ENCODE results near the gene CHSY1.

Gene CHSY1

DNA sequence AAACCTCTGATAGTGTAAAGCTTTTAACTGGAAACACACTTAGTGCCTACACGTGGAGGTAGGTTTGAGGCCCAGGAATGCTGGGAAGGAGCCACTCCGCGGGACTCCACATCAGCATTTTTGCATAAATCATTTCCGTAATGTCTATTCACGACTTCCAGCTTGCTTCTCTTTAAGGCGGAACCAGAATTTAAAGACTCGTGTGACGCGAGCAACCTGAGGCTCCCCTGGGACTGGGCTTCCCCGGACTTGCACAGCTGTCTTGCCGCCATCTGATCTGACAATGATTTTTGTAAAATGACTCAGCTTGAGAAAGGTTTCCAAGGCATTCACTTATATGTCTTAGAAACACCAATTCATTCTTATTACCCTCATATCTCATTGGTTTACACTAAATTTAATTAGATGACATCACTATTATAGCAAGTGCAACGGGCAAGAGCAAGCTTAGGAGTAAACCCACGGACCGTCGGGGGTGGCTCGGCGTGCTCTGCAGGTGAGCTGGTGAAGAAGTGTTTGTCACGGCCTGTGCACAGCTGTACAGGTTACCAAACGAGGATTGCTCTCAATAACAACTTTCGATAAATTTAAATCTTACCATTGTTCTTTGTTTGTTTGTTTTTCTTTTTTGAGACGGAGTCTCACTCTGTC lies 95.2 kb downstream of the CHSY1 start:
- DNase-seq (ENCODE audit: low read depth in 1 of 2, low spot score in 1 of 2), result no peak

GRCh38 chr15:101156061-101156460 lies 95.8 kb downstream of the CHSY1 start:
- no peak for DNase-seq (ENCODE audit: low read depth in 1 of 2, low spot score in 1 of 2)

GRCh38 chr15:101153801-101154656 lies 97.8 kb downstream of the CHSY1 start:
- no peak for DNase-seq (ENCODE audit: low read depth in 1 of 2, low spot score in 1 of 2)

DNA sequence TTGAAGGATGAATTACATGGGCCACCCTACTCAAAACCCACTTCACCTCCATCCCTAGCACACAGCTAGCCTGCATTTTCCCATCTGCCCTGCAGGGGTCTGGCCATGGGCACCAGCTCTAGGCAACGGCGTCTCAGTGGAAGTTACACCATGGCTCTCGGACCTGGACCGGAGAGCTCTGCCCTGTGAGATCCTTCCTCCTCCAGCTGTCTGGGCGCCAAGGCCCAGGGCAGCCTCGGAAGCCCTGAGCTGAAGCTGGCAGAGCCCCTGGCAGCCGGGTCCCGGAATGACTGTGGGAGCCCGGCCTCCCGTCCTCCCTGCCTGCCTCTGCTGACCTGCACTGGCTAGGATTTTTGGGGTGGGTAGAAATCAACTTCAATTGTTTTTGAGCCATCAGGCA lies 98.9 kb downstream of the CHSY1 start:
- no peak for DNase-seq (ENCODE audit: low read depth in 1 of 2, low spot score in 1 of 2)

DNA sequence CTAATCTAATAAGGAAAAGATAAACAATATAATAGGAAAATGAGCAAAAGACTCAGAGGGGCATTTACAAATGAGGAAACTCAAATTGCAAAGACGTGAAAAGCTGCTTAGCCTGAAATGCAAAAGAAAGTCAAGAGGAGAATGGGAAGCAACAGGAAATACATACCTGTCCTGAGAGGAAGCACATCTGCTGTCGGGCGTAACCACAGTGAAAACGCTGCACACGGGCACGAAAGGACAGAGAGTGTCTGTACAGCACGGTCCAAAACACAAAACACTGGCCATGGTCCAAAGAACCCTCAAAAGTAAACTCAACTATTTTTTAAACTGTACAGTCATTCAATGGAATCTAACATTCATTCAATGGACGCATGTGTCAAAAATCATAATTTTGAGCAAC lies 100.6 kb downstream of the CHSY1 start:
- no peak for DNase-seq (ENCODE audit: low read depth in 1 of 2, low spot score in 1 of 2)

GRCh38 chr15:101150723-101151040 lies 101.2 kb downstream of the CHSY1 start:
- DNase-seq (ENCODE audit: low read depth in 1 of 2, low spot score in 1 of 2), result no peak

- DNase-seq (ENCODE audit: low read depth in 1 of 2, low spot score in 1 of 2), result no peak
Measured at GRCh38 chr15:101149864-101150722, 101.8 kb downstream of the CHSY1 start.

DNA sequence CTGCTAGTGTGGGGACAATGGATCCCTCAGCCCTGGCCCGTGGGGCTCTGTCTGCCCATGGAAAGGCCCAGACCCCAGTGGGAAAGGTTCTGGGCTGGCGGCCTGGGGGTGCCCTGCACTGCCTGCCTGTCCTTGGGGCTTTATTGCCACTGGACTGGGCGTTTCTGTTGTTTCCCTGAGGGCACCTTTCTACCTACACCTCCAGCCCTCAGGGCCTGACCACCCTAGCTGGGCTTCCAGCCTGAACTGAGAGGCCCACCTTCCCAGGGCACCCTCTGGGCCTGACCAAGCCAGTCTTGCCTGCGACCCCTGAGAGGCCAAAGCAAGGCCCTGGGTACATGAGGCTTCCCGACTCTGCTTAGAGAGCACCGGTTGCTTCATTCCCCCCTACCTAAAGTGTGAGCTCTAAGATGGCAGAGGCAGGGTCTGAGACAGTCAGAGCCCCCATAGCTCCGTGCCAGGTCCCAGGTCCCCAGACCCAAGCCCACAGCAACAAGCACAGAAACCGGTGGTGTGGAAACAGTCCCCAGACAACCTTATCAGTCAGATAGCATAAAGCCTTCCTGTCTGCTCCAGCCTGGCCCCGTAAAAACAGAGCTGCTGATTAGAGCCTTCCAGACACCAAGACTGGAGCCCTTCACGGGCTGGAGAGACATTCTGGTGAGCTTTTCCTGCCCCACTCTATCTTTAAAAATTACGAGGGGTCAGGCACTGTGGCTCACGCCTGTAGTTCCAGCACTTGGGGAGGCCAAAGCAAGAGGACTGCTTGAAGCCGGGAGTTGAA lies 102.8 kb downstream of the CHSY1 start:
- no peak for DNase-seq (ENCODE audit: low read depth in 1 of 2, low spot score in 1 of 2)

DNA sequence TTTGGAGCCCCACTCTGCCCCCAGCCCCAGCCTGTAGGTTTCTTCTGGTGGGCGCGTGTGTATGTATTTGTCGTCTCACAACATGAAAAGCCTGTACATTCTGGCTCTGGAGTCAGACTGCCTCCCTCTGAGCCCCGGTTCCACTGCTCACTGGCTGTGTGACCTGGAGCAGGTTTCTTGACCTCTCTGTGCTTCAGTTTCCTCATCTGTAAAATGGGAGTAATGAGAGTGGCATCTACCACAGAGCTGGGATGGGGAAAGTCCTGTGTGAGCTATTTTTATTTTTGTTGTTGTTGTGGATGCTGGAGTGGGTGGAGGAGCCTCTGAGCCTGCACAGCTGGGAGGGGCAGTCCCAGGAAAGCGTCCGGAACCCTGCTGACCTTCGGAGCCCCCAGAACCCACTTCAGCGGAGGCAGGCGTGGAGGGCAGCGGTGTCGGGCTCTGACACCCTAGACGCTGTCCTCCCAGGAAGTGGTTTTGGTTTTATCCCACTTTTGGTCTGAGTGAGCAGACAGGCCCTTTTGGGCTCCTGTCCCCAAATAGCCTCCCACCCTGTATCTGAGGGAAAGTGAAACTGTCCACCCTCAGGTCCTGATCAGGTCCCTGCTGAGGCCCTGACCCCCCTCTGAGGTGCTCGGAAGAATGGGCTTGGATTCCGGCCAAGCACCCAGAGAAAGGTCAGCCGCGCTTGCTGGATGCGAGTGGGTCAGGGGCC lies 103.5 kb downstream of the CHSY1 start:
- DNase-seq (ENCODE audit: low read depth in 1 of 2, low spot score in 1 of 2), result no peak

DNA sequence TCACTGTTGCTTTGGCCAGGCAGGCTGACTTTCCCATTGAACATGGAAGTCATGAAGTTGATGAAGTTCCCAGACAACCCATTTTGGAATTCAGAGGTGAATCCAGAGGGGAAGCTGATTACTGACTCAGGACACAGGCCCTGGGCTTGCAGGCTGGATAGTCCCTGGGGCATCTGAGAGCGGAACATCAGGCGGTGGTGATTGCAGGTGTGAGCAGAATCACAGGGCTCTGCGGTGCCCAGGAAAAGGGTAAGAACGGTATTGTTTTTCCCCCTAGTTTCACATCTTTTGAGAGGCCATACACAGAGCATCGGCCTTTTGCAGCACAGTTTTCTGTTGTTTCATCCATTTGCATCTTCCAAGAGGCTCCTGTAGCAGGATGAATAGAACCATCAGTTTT lies 104.7 kb downstream of the CHSY1 start:
- no peak for DNase-seq (ENCODE audit: low read depth in 1 of 2, low spot score in 1 of 2)

- no peak for DNase-seq (ENCODE audit: low read depth in 1 of 2, low spot score in 1 of 2)
Measured at GRCh38 chr15:101146118-101146702, 105.6 kb downstream of the CHSY1 start.

DNA sequence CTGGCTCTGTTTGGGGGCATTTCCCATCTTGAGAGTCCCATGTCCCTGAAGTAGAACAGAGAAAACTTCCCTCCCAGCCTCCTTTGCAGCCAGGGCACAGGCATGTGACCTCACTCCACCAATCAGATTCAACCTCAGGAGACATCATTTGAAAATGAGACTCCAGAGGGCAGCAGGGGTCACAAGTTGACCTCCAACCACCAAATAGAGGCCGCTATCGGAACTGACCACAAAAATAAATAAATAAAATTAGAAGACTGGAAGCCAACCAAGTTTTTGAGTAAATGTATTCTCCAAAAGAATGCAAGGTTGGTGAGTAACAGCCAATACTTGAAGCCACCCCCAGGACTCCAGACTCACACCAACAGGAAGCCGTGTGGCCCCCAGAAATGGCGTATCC lies 106.5 kb downstream of the CHSY1 start:
- DNase-seq (ENCODE audit: low read depth in 1 of 2, low spot score in 1 of 2), result no peak

GRCh38 chr15:101143321-101143720 lies 108.5 kb downstream of the CHSY1 start:
- DNase-seq (ENCODE audit: low read depth in 1 of 2, low spot score in 1 of 2), result no peak

GRCh38 chr15:101142711-101143110 lies 109.1 kb downstream of the CHSY1 start:
- no peak for DNase-seq (ENCODE audit: low read depth in 1 of 2, low spot score in 1 of 2)

DNA sequence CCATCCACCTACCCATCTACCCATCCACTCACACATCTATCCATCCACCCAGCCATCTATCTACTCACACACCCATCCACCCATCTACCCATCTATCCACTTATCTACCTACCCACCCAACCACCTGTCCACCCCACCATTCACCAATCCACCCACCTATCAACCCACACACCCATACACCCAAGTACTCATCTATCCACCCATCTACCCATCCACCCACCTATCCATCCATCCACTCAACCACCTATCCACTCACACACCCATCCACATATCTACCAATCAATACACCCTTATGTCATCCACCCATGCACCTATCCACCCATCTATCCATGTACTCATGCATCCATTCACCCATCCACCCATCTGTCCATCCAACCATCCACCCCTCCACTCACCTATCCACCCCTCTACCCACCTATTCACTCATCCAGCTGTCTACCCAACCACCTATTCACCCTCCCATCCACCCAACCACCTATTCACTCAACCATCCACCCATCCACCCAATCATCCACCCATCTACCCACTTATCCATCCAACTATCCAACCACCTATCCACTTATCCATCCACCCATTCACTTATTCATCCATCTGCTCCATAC lies 109.8 kb downstream of the CHSY1 start:
- no peak for DNase-seq (ENCODE audit: low read depth in 1 of 2, low spot score in 1 of 2)

GRCh38 chr15:101140697-101141065 lies 111.2 kb downstream of the CHSY1 start:
- DNase-seq (ENCODE audit: low read depth in 1 of 2, low spot score in 1 of 2), result no peak

GRCh38 chr15:101139986-101140696 lies 111.7 kb downstream of the CHSY1 start:
- DNase-seq (ENCODE audit: low read depth in 1 of 2, low spot score in 1 of 2), result no peak

GRCh38 chr15:101138913-101139880 lies 112.7 kb downstream of the CHSY1 start:
- no peak for DNase-seq (ENCODE audit: low read depth in 1 of 2, low spot score in 1 of 2)

Measured in activated T-helper 1 cell treated with anti-CD3 and anti-CD28 coated beads, Interleukin-2, amount 50 U/mL, for 16 hours (primary cell).